ENCODE measurements around the gene CPLX1.
A peak's percentile ranks its signal among the peaks of the same experiment; 100 is the strongest.

Gene CPLX1

DNA sequence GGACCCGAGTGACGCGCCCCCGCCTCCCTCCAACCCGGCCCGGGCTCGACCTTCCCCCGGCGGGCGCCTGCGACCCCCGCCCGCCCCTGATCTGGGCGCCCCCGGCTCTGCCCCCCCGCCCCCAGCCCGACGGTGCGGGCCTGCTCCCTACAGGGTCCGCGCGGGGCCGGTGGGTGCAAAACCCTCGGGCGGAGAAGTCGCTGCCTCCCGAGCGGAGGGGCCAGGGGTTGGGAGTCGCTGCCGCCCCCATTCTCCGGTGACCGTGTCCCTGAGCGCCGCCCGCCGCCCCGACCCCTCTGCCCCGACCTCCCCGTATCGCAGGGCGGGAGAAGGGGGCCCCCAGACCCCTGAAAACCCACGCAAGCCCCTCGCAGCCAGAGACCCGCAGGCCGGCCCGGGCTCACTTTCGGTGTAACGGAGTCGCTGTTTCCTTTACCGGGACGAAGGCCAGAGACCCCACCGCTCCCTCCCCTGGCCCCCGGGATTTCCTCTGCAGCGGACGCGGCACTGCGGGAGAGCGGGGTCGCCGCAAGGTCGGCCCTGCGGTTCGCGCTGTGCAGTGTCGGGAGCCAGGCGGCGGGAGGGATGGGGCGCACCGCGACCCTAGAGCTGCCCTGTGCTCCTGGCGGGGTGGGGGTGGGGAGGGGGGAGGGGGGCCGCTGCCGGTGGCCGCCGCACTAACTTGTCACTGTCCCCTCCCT is 729 bp upstream of the CPLX1 start:
- Mint-ChIP-seq H3K27ac (no peak overlapping the region), H3K36me3 (ENCODE audit: low read depth) (no peaks in the 10 kb centered on the region), H3K9me3 (no peaks in the 10 kb centered on the region), H3K27me3 (ENCODE audit: low read depth, poor library complexity) (peaks cover 56% of the 10 kb centered on the region), H3K4me3 (peak overlapping the region; percentile 11), H3K4me1 (peaks cover 7% of the 10 kb centered on the region)
- DNase-seq = peak; percentile 58
- TF ChIP-seq, protein P1, sequence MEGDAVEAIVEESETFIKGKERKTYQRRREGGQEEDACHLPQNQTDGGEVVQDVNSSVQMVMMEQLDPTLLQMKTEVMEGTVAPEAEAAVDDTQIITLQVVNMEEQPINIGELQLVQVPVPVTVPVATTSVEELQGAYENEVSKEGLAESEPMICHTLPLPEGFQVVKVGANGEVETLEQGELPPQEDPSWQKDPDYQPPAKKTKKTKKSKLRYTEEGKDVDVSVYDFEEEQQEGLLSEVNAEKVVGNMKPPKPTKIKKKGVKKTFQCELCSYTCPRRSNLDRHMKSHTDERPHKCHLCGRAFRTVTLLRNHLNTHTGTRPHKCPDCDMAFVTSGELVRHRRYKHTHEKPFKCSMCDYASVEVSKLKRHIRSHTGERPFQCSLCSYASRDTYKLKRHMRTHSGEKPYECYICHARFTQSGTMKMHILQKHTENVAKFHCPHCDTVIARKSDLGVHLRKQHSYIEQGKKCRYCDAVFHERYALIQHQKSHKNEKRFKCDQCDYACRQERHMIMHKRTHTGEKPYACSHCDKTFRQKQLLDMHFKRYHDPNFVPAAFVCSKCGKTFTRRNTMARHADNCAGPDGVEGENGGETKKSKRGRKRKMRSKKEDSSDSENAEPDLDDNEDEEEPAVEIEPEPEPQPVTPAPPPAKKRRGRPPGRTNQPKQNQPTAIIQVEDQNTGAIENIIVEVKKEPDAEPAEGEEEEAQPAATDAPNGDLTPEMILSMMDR (IDR thresholded peaks at IDR 0.05) = no peak

DNA sequence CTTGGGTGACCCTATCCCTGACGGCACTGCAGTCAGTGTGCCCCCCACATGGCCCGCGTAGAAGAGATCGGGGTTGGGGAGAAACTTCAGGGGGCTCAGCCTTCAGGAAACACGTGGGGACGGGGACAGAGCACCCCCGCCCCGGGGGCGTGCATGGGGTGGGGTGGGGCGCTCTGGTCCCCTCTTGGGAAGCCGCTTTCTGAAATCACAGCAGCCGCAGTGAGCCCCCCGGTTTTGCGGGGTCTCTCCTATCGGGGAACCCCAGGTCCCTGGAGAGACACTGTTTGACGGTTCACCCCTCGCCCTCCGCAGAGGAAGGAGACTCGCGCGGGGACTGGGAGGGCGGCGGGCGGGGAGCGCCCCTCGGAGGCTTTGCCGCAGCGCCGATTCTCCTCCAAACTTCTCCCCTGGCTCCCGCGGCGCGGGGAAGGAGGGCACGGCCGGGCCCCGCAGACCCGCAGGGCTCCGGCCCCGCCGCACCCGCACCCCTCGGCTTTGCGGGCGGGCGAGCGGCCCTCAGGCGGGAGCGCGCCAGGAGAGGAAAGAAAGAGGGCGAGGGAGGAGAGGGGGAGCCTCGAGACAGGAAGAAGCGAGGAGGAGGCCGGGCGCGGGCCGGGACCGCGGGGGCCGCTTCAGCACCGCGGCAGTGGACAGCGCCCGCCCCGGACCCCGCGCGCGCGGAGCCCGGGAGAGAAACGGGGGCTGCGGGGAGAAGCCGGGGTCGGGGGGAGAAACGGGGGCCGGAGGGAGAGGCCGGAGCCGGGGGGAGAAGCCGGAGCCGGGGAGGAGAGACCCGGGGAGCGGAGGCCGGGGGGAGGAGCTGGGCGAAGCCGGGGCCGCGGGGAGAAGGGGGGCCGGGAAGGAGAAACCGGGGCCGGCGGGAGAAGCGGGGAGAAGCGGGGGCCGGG is 612 bp downstream of the CPLX1 start:
- peak; percentile 79 for DNase-seq
- Mint-ChIP-seq H3K9me3 (no peaks in the 10 kb centered on the region), H3K36me3 (ENCODE audit: low read depth) (no peaks in the 10 kb centered on the region), H3K4me3 (no peak overlapping the region), H3K27me3 (ENCODE audit: low read depth, poor library complexity) (peaks cover 69% of the 10 kb centered on the region), H3K27ac (no peak overlapping the region), H3K4me1 (peaks cover 7% of the 10 kb centered on the region)
- TF ChIP-seq, protein P1 (IDR thresholded peaks at IDR 0.05) = no peak

DNA sequence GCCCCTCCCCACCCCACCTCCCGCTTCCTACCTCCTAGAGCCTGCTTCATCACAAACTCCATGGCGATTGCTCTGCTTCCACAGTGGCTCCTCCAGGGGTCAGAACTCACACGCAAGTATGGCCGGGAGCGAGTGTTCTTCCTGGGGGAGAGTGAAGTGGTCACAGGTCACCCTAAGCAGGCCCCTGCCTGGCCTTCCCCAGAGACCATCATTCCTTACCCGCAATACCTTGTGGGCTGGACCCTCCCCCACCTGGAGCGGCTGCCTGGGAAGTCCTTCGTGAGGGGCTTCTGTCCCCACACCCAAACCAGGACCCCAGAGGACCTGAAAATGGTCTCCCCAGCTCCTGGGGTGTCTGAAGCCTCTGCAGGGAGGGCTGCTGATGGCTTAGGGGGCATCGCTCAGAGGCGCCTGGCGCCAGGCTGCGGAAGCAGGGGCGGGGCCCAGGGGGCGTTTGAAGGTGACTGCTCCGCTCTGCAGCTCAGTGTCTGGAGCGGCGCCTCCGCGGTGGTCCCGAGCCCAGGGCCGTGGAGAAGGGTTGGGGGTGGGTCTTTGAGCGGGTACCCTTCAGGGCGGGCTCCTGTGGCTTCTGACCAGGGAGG is 1.4 kb downstream of the CPLX1 start:
- H3K27me3 Mint-ChIP-seq (ENCODE audit: low read depth, poor library complexity) = peaks cover 75% of the 10 kb centered on the region
- peaks cover 7% of the 10 kb centered on the region for H3K4me1 Mint-ChIP-seq
- DNase-seq = peak; percentile 33
- no peaks in the 10 kb centered on the region for H3K9me3 Mint-ChIP-seq
- H3K36me3 Mint-ChIP-seq (ENCODE audit: low read depth) = no peaks in the 10 kb centered on the region
- H3K4me3 Mint-ChIP-seq = no peak overlapping the region
- H3K27ac Mint-ChIP-seq = no peak overlapping the region
- TF ChIP-seq, protein P1 (IDR thresholded peaks at IDR 0.05) = no peak

DNA sequence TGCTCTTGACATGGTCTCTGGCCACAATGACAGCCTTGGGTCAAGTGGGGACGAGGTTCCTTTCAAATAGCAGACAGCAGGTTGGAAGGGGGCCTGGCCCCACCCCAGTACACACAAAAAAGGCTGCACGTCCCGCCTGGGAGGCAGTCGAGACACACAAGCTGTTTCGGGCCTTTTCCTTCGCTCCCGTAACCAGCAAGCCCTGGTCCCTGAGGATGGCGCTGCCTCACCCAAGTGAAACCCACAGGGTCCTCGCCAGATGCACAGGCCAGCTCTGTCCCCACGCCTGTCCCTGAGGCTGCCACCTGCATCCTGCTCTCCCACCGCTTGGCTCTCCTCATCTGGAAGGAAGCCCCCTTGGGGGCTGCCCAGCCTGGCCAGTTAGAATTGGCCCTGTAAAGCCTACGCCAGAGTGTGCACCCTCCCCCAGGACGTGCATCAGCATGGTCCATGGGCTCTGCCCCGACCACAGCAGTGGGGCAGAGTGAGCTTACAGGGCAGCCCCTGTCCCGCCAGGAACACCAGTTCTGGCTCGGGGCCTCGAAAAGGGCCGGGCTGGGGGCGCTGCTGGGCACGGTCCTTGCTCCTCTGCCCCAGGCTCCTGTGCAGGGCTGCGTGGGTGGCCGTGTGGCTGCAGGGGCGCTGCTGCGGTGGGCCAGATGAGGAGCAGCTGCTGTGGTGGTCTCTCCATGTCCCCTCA is 2.0 kb downstream of the CPLX1 start:
- no peaks in the 10 kb centered on the region for H3K9me3 Mint-ChIP-seq
- H3K27ac Mint-ChIP-seq = no peak overlapping the region
- H3K36me3 Mint-ChIP-seq (ENCODE audit: low read depth) = no peaks in the 10 kb centered on the region
- peaks cover 80% of the 10 kb centered on the region for H3K27me3 Mint-ChIP-seq (ENCODE audit: low read depth, poor library complexity)
- no peak for DNase-seq
- no peak overlapping the region for H3K4me3 Mint-ChIP-seq
- peaks cover 7% of the 10 kb centered on the region for H3K4me1 Mint-ChIP-seq
- TF ChIP-seq, protein P1 (IDR thresholded peaks at IDR 0.05) = no peak

DNA sequence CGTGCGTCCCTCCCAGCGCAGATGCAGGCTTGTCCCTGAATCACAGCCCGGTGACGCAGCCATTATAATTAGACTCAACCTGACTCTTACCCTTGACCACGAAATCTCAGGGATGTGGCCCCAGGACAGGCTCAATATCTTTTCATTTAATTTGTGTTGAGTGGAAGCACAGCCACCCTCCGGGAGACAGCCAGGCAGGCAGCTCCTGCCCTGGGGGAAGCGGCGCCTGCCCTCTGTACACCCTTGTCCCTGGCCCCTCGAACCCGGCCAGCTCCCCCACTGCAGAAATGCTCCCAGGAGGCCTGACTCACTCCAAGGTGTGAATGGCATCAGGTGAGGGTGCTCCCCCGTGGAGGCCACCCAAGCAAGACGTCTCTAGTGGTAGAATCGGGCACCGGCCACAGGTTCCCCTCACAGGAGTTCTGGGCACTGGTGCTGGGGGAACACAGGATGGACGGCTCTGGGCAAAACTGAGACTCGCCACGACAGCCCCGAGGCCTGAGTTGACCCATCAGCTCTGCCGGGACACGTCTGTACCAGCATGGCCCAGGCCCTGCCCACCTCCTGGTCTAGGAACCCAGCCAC is 2.7 kb downstream of the CPLX1 start:
- Mint-ChIP-seq H3K27ac (no peak overlapping the region), H3K27me3 (ENCODE audit: low read depth, poor library complexity) (peaks cover 78% of the 10 kb centered on the region), H3K9me3 (no peaks in the 10 kb centered on the region), H3K4me1 (peaks cover 6% of the 10 kb centered on the region), H3K4me3 (no peak overlapping the region), H3K36me3 (ENCODE audit: low read depth) (no peaks in the 10 kb centered on the region)
- TF ChIP-seq, protein P1 (IDR thresholded peaks at IDR 0.05) = no peak
- no peak for DNase-seq
